Gastroesophageal sphincter (tissue), 4 donors: ENCODE measurements around the gene DNAH11. TPM values are rescaled to one million over a fixed set of nuclear protein-coding genes. Genes with fewer than 3 reads are reported as not detected.
"Not testable (repeated sequence)": the region's sequence is repeated elsewhere in the genome, so short reads cannot be mapped to it uniquely, and the experiment has no call there.

Source experiments
- ATAC-seq: fragments of 150-250 bp; one replicate; pipeline ENCODE4 v1.9.1; 2016; ENCODE audit warnings: mild to moderate bottlenecking, moderate library complexity
- H3K27ac ChIP-seq, 4 donors: fragments of 200-600 bp; sonication (generic) in 3 of 4; 1 replicate in 3 of 4; 2 replicates in 1 of 4; pipeline ENCODE4 v1.5.1; 2016 to 2019
- H3K27me3 ChIP-seq: fragments of 200-600 bp; sonication (generic); one replicate; pipeline ENCODE4 v1.5.1; 2019
- H3K36me3 ChIP-seq, 2 donors: fragments of 200-600 bp; sonication (generic); one replicate each; pipeline ENCODE4 v1.5.1; 2019; ENCODE audit warnings: control low read depth in 1 of 2
- H3K4me1 ChIP-seq, 3 donors: fragments of 200-600 bp; sonication (generic); 1 replicate in 2 of 3; 2 replicates in 1 of 3; pipeline ENCODE4 v1.5.1; 2016 to 2019; ENCODE audit warnings: control low read depth in 2 of 3
- H3K4me3 ChIP-seq, 2 donors: fragments of 200-600 bp; sonication (generic); one replicate each; pipeline ENCODE4 v1.5.1; 2019; ENCODE audit warnings: mild to moderate bottlenecking in 1 of 2, moderate library complexity in 1 of 2
- H3K9me3 ChIP-seq, 3 donors: fragments of 200-600 bp; sonication (generic); one replicate each; pipeline ENCODE4 v1.5.1; 2017 to 2019; ENCODE audit warnings: control low read depth in 2 of 3
- CTCF ChIP-seq, 4 experiments: fragments of 200-600 bp in 2 of 4; fragments of 450-650 bp in 2 of 4; sonication (generic) in 1 of 4; IDR thresholded peaks; one replicate each; pipeline ENCODE4 v1.5.1; 2017 to 2019; ENCODE audit warnings: antibody characterized with exemption in 4 of 4, mild to moderate bottlenecking in 2 of 4, moderate library complexity in 2 of 4
- EP300 ChIP-seq: sonication (generic); formaldehyde crosslinking; IDR thresholded peaks from one replicate; pipeline ENCODE4 v1.6.1; 2017; ENCODE audit warnings: antibody characterized with exemption, mild to moderate bottlenecking
- POLR2A ChIP-seq, 2 donors: fragments of 450-650 bp; IDR thresholded peaks; one replicate each; pipeline ENCODE4 v1.6.1; 2017; ENCODE audit warnings: antibody characterized with exemption in 2 of 2, mild to moderate bottlenecking in 2 of 2, moderate library complexity in 1 of 2
- POLR2AphosphoS5 ChIP-seq: sonication (generic); formaldehyde crosslinking; IDR thresholded peaks from one replicate; pipeline ENCODE4 v1.6.1; 2017; ENCODE audit warnings: antibody characterized with exemption
- WGBS, 2 donors: methylation state at CpG; one replicate each; pipeline ENCODE4 v1.1.5; 2018; ENCODE audit warnings: low coverage in 1 of 2; 5-methylcytosine and 5-hydroxymethylcytosine counted together
- total RNA-seq, 4 donors: library from RNA; depleted of rRNA; stranded (reverse); fragments of >200 nt; gene quantifications; one replicate each; pipeline ENCODE4 v1.1.0, GENCODE V29; 2016

The DNAH11 gene
- total RNA-seq, 4 donors from 2014 or later = 6.9 to 31.8 (median 10.4) TPM

GRCh38 chr7:21883069-21883468 is 340.2 kb downstream of the DNAH11 start:
- no peaks in the 10 kb centered on the region for H3K36me3 ChIP-seq
- no peak for ATAC-seq
- 85 to 100% methylated on average over 1 to 3 of the region's 3 CpGs for WGBS, 2 donors
- H3K4me1 ChIP-seq = no peaks in the 10 kb centered on the region
- no peak overlapping the region for H3K4me3 ChIP-seq
- no peak for TF ChIP-seq POLR2AphosphoS5
- TF ChIP-seq POLR2A (IDR thresholded peaks at IDR 0.05) = no peak
- TF ChIP-seq CTCF (IDR thresholded peaks at IDR 0.05) = no peak
- H3K9me3 ChIP-seq = no peaks in the 10 kb centered on the region
- no peak overlapping the region for H3K27ac ChIP-seq
- no peaks in the 10 kb centered on the region for H3K27me3 ChIP-seq

- not testable (repeated sequence) for H3K36me3 ChIP-seq, H3K4me3 ChIP-seq, H3K27me3 ChIP-seq, H3K27ac ChIP-seq, H3K4me1 ChIP-seq, ATAC-seq, H3K9me3 ChIP-seq
- 88% methylated on average over 1 of the region's 2 CpGs; no CpG with 5 or more reads in 1 of the 2 donors for WGBS, 2 donors
Measured at GRCh38 chr7:21883501-21883900, 340.7 kb downstream of the DNAH11 start.

- no peaks in the 10 kb centered on the region for H3K4me1 ChIP-seq
- no peaks in the 10 kb centered on the region for H3K36me3 ChIP-seq
- H3K4me3 ChIP-seq = no peak overlapping the region
- no peaks in the 10 kb centered on the region for H3K27me3 ChIP-seq
- TF ChIP-seq EP300 (no peak), CTCF (IDR thresholded peaks at IDR 0.05) (no peak), POLR2A (IDR thresholded peaks at IDR 0.05) (no peak)
- WGBS, 2 donors = 95 to 100% methylated on average over 3 to 7 of the region's 7 CpGs
- H3K27ac ChIP-seq = no peak overlapping the region
- H3K9me3 ChIP-seq = no peaks in the 10 kb centered on the region
- no peak for ATAC-seq
Measured at GRCh38 chr7:21884496-21884895, 341.7 kb downstream of the DNAH11 start.

GRCh38 chr7:21886396-21886795 is 343.6 kb downstream of the DNAH11 start:
- Histone ChIP-seq H3K27ac (no peak overlapping the region), H3K9me3 (no peaks in the 10 kb centered on the region), H3K27me3 (no peaks in the 10 kb centered on the region), H3K36me3 (no peaks in the 10 kb centered on the region), H3K4me3 (no peak overlapping the region), H3K4me1 (no peaks in the 10 kb centered on the region)
- no peak for ATAC-seq
- 30 to 56% methylated on average over 4 of the region's 4 CpGs for WGBS, 2 donors
- TF ChIP-seq EP300 (no peak), POLR2A (IDR thresholded peaks at IDR 0.05) (no peak), CTCF (IDR thresholded peaks at IDR 0.05) (no peak), POLR2AphosphoS5 (no peak)

GRCh38 chr7:21887353-21887752 is 344.5 kb downstream of the DNAH11 start:
- WGBS, 2 donors = 82 to 85% methylated on average over 2 of the region's 2 CpGs
- Histone ChIP-seq H3K9me3 (no peaks in the 10 kb centered on the region), H3K4me3 (no peak overlapping the region), H3K36me3 (no peaks in the 10 kb centered on the region), H3K4me1 (no peaks in the 10 kb centered on the region), H3K27me3 (no peaks in the 10 kb centered on the region), H3K27ac (no peak overlapping the region)
- ATAC-seq = no peak
- TF ChIP-seq POLR2AphosphoS5 = no peak
- TF ChIP-seq EP300 = no peak
- no peak for TF ChIP-seq POLR2A (IDR thresholded peaks at IDR 0.05)
- no peak for TF ChIP-seq CTCF (IDR thresholded peaks at IDR 0.05)

GRCh38 chr7:21887779-21888178 is 344.9 kb downstream of the DNAH11 start:
- 94 to 100% methylated on average over 1 to 4 of the region's 4 CpGs for WGBS, 2 donors
- H3K9me3 ChIP-seq = no peaks in the 10 kb centered on the region
- no peak overlapping the region for H3K27ac ChIP-seq
- no peaks in the 10 kb centered on the region for H3K4me1 ChIP-seq
- TF ChIP-seq POLR2AphosphoS5 (no peak), EP300 (no peak), POLR2A (IDR thresholded peaks at IDR 0.05) (no peak), CTCF (IDR thresholded peaks at IDR 0.05) (no peak)
- no peaks in the 10 kb centered on the region for H3K36me3 ChIP-seq
- H3K27me3 ChIP-seq = no peaks in the 10 kb centered on the region
- no peak for ATAC-seq
- no peak overlapping the region for H3K4me3 ChIP-seq
